DMS153 treated with DMSO at 0.1 percent for 48 hours (cell line): ENCODE measurements around the gene MAP4K2.

Experiments
- DNase-seq: peaks from one replicate; lab custom pipeline; 2025; ENCODE audit not compliant: unreplicated experiment; lab: John Stamatoyannopoulos, UW

Gene MAP4K2

DNA sequence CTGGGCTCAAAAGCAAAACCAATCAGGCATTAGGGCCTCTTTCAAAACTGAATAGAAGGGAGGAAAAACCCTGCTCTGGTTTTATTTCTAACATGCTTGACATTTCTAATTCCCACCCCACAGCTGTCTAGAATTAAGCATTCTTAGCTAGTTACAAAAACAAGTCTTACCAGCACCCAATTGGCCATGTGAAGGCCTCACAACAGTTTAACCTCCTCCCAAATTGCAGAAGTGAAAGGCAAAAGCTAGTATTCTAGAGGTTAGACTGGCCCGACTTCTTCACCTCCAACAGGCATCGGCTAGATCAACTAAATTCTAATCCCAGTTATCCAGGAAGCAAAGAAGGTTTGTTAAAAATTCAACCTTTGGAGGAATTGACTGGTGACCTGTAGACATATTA is 31.2 kb downstream of the MAP4K2 start:
- DNase-seq: no peak

DNA sequence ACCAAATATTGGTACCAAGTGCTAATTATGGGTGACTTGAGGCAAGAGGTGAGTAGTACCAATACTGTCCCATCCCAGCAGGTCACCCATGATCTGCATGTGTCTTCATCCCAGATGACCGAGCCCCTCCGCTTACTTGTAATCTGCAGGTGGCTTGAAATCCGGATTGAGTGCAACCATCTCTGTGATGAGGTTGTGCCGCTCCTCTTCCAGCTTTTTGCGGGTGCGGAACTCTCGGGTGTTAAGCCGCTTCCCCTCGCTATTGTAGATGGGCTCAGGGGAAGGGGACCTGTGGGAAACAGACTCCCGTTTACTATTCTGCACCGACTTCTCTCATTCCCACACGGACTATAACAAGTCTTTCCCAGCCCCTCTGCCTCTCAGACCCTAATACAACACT is 32.9 kb downstream of the MAP4K2 start:
- DNase-seq: no peak

DNA sequence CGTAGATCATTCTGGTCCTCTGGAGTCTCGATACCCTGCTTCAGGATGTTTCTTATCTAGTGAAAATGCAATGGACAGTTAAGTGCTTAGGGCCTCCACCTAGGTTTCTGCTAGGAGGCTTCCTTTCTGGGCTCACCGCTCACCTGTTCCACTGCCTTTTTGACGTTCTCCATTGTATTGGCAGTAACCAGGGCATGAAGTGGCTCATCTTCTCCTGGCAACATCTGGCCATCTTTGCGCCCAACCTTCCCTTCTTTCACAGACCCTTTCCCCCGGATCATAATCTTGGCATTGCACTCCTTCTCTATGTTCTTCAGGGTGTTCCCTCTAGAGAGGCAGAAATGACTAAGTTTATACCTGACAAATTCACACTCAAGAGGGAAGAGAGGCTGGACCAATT is 33.7 kb downstream of the MAP4K2 start:
- no peak for DNase-seq

DNA sequence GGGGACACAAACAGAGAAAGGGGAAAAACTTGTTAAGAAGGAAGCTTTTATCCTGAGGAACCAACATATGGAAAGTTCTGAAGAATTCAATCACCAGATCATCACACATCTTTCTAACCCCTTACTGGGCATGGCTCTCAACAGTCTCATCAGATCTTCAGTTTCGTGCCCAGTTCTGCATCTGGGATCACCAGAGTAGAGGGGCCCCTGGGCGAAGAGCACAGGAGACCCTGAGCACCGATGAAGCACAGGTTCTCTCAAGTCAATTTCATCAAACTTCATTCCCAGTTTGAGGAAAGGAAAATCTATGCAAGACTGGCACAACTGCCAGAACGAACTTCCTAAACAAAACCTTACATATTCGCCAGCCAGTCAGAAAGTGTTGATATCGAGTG is 34.7 kb downstream of the MAP4K2 start:
- no peak for DNase-seq

DNA sequence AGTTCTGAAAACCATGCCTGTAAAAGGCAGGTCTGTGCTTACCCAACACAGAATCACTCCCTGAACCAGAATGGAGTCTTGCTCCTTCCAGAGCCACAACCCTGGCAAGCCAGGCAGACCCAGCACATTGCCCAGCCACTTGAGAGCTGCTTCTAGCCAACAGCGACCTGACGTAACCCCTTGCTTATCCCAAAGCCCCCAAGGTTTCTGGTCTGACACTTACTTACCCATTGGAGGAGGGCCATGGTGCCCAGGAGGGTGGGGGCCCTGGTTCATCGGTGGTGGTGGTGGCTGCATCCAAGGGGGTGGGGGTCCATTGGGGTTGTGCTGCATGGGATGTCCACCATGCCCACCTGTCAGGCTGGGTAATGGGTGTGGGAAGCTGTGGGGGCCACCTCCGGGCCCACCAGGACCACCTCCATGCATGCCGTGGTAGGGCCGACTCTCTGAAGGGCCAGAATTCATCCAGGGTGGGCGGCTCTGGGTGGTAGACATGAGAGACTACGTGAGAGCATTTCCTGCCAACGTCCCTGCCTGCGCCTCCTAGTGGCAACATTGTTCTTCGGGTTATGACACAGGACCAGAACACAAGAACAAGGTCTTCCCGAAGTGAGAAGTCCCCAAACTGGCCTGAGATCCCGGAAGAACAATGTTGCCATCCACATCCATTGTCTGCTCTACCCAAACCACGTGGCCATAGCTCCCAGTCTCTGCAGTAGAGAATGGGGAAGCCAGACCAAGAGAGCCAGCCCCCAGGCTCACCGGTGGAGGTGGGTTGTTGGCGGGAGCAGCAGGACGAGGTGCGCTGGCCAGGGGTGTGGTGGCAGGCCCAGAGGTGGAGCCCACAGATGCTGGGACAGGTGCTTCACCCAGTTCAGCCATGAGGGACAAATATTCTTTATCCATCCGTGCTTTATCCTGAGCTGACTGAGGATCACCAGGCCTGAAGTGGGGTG is 35.4 kb downstream of the MAP4K2 start:
- DNase-seq: no peak

DNA sequence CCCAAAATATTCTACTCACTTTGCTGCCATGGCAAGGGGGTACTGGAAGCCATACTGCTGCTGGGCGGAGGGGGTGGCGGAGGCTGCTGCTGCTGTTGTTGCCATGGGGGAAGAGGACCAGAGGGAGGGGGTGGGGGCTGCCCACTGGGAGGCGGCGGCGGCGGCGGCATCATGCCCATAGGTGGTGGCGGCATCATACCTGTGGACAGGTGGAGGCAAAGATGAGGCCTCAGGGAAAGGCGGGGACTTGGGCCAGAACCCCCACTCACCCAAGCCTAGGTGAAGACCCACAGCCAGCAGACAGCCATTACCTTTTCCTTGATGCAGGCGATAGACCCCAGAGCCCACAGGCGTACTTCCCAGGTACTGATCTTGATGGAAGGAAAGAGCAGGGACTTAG is 36.1 kb downstream of the MAP4K2 start:
- no peak for DNase-seq

DNA sequence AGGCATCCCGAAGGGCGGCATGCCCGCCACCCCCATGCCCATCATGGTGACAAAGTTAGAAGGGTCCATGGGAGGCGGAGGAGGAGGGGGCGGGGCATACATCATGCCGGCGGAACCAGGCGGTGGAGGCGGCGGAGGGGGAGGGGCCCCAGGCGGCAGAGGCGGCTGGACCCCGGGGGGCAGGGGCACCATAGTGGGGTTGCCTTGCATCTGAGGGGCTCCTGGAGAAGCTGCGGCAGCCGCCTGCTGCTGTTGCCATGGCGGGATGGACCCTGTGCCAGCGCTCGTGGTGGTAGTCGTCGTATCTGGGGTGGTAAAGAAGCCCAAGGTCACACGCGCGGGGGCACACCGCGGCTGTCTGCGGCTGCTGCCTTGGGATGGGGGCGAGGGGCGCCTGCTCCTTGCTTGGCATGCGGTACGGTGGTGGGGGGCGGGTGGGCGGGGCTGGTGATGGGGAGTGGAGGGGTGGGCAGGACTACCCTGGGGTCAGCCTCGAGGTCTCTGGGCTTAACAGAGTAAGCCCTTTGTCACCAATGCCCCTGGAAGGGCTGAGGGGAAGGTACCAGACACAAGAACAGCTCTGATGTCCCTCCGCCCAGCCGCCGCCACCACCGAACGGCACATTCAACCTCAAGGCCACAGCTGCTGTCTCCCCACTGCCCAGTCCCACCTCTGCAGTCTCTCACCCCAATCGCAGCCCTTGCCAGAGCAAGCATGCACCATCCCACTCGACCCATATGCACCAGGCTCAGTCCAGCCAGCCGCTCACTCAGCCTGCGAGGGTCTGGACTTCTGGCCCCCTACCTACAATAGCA is 37.0 kb downstream of the MAP4K2 start:
- DNase-seq: no peak

DNA sequence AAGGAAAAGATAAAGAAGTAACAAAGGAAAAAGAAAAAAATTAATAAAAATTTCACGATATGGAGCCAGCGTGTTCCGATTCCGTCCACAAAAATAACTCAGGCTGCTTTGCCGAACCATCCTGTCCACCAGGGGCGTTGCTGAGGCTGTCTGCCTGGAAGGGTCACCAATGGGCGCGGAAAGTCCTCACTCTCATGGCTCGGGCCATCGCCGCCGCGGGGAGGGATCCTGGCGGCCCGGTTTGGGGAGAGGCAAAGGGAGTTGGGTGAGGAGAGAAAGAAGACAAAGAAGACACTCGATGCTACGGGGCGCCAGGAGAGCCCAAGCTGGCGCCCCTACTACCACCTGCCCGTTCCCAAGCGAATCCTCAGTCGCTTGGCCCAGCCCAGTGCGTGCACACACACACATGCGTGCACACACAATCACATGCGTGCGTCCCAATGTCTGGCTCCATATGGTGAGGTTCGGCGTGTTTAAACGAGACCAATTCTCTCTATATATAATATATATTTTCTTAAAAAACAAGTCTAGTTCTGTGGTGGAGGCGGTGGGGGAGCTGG is 37.6 kb downstream of the MAP4K2 start:
- no peak for DNase-seq

DNA sequence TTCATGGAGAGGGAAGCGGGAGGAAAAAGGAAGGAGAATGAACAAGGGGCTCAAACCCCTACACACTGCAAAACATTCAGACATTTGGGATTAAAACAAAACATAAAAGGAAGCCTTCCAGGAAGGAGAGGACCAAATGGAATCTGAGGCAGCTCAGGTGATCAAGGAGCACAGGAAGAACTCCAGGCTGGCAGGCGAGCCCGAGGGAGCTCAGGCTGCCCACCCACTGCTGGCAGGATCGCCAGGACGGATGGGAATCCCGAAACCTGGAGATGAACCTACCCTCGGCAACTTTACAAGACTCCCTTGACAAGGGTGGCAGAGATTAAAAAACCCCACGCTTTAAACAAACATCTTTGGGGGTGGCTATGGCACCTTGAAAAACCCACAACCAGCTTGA is 38.3 kb downstream of the MAP4K2 start:
- no peak for DNase-seq

DNA sequence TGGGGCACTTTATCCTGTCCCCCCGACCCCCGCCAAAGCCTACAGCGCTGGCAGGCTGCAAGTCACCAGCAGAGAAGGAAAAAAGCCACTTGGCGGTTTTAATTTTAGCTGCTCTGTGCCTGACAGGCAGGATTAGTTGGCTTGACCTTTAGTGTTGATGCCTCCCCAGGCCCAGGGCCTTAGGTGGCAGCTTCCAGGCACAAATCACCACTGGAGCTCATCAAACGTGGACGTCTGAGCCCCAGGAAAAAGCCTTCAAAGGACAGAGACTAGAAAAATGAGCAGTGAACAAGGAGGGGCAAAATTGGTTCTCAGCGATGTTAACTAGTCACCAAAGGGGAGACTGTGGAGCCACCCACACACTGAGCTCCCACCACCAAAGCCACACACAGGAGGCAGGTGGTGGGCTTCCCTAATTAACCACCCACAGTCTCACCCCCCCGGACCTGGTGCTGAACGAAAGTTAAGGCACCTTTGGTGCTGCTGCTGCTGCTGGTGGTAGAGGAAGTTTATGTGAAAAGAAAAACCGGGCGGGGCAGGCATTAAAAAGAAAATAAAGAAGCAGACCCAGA is 38.9 kb downstream of the MAP4K2 start:
- no peak for DNase-seq

DNA sequence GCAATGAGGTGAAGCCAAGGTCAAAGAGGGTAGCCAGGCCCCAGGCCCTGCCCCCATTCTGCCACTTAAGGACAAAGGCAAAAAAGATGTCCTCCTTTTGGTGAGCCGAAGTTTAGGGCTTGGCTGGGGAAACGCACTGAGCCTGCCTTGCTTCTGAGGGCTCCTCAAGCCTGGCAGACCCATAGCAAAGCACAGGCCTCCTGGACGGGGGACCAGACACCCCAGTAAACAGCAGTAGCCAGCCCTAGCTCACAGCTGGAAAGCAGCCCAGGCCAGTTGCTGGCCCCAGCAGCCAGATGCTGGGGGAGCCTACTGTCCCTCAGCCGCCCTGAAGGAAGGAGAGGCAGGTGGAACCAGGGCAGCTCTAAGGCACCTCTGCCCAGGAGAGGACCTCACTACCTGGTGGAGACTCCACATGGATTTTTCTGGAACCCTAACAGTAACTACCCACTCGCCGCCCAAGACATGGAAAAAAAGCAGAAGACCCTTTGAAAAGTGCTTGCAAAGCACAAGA is 39.4 kb downstream of the MAP4K2 start:
- no peak for DNase-seq

DNA sequence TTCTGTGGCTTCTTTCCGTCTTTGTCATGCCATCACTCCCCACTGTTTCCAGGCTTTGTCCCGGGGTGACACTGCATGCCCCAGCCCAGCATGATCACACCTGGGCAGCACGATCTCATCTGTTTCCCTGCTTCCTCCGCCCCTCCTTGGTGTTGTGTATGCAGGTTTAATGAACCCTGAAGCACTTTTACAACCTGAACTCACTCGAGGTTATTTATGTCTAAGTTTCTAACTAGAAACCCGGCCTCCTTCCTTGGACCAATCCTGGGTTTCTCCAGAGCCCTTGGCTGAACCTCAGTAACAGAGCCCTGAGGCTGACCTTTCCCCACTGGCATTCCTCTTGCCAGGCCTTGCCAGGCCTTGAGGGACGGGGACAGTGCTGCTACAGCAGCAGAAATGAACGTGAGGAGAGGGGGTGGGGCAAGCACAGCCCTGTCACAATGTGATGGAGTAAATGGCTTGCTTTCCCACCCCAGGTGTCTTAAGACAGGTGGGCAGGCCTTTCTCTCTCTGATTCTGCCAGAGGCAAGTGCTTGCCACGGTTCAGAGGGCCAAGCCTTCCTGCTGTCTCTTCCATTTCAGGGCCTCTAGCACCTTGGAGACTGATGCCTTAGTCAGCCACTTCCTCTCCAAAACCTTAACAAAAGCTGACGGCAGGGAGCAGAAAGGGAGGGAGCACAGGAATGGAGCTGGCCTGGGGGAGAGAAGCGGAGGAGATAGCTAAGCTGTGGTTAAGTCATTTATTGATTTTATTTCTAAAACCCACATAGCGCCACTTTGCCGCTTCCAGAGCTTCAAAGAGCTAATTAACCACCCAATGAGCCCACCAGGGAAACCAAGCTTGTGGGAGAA is 40.1 kb downstream of the MAP4K2 start:
- no peak for DNase-seq

DNA sequence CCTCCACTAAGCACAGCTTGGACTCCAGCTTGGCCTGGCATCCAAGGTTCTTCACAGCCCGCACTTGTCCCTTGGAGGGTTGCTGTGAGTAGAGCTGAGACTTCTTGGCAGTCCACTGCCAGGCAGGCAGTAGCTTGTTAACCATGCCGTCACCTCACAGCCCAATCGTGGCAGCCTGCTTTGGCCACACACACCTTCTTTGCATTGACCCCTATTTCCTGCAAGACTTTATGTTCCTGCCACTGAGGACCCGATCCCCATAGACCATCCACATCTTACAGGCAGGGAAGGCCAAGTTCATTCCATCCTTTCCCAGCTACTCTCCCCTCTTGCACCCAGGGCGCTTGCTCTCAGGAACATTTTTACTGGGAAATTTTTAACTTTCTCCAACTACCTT is 40.7 kb downstream of the MAP4K2 start:
- no peak for DNase-seq

DNA sequence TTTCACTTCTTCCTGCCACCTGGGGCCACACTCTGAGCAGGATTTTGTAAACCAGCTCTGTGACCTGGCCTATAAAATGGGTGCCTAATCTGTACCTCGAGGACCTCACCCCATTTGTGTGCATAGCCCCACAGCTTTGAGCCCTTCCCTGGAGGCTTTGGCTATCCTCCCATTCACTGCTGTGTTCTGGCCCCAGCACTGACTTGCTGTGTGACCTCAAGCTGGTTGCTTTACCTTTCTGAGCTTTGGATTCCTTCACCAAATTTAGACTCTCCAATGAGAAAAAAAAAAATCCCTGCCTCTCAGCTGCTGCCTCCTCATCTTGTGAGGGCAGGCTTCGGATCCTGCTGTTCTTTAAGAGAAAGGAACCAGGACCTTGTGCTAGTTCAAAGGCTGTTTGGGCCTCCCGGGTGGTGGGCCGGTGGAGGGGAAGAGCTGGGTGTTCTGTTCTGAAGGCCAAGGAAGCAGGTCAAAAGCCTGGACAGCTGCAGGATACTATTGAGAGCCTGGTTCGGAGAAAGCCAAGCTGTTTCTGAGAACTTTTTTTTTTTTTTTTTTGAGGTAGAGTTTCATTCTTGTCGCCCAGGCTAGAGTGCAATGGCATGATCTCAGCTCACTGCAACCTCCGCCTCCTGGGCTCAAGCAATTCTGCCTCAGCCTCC is 42.1 kb downstream of the MAP4K2 start:
- no peak for DNase-seq

DNA sequence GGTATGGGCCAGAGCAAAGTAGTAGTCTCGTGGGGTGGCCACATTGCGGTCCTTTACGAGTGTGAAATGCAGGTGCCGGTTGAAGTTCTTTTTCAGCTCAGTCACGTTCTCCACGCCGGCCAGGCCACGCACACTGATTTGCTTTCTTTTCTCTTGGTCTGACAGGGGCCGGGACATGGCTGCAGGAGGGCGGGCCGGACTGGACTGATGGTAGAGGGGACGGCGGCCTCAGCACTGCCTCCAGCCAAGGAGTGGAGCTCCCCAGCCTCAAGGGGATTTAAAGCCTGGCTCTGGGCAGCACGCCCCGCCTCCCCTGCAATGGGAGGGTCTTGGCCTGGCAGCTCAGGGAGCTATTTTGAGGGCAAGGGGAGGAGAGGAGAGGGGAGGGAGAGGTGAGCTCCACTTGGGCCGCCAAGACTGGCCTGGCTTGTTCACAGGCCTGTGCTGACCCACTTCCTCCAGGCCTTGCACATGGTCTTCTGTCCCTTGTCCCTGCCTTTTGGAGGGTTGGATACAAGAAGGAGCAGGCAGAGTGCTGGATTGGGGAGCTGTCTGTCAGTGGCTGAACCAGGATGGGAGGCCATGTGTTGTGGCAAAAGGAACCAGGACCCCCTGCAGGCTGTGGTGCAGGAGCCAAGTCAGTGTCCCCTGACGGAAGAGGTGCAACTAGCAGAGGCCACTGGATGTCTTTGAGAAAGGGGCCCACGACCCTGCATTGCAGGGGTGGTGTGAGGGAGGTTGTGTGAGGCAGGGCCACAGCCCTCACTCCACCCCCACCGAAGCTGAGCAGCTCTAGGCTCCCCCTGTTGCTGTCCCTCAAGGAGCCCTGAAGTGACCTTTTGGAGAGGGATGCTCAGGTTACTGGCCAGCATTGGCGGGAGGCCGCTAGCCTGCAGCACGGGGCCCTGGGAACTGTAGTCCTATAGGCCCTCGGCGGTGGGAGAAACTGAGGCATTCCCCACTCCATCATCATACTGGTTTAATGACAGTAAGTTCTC is 43.0 kb downstream of the MAP4K2 start, which contains the start of gene PYGM:
Gene PYGM, minus strand, starts transcription at position 253 of the 998 bp plus-strand sequence. Its CDS starts 76 bp downstream, at position 177.
- DNase-seq: no peak

DNA sequence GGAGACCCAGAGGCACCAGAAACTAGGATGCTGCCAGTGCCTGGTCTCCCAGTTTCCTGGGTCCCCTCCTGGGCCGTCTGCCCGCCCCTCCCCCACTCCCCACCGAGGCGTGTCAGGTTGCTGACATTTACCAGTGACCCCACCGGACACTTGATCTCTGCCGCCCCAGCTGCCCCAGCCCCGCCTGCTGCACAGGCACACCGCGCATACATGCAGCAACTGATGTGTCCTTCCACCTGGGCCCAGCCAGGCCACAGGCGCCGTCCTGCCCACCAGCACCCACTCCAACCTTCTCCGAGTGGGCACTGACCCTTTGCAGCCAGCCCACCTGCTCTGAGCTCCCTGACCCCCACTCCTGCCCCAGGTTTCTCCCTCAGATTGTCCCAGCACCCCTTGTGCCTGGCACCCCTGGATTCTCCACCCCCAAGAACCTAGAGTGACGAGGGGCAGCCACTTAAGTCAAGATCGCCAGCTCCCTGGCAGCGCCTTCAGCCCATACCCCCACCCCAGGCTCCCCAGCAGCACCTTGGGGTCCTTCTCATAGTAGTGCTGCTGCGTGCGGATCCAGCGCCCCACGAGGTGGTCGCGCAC is 43.8 kb downstream of the MAP4K2 start:
- DNase-seq: no peak

DNA sequence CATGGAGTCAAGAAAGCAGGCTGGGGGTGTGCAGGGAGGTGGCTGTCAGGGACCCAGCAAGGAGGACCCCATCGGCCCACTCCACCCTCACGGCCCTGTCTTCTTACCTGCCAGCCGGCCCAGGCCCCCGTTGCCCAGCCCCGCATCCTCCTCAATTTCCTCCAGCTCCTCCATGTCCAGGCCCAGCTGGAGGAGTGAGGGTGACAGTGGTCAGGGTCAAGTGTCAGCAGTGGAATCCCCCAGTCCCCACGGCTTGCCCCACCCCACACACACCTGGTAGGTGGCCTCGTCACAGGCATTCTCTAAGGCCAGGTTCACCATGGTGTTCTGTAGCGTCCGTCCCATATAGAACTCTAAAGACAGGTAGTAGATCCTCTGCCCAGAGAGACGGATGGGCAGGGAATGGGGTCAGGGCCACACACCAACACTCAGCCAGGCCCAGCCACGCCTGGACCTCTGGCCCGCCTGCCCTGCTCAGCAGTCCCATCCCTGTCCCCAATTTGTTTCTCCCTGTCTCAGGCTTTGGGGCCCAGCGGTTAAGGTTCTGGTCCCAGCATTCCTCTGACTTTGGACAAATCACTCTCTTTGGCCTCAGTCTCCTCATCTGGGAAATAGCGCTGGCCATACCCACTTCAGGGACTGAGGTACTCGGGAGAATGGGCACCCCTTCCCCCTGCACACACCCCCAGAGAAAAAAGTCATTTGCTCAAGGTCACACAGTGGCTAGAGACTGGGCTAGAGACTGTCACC is 44.5 kb downstream of the MAP4K2 start:
- DNase-seq: no peak
